ENCODE measurements around the gene MIGA1.
"Not testable (repeated sequence)": the region's sequence is repeated elsewhere in the genome, so short reads cannot be mapped to it uniquely, and the experiment has no call there.

The MIGA1 gene

DNA sequence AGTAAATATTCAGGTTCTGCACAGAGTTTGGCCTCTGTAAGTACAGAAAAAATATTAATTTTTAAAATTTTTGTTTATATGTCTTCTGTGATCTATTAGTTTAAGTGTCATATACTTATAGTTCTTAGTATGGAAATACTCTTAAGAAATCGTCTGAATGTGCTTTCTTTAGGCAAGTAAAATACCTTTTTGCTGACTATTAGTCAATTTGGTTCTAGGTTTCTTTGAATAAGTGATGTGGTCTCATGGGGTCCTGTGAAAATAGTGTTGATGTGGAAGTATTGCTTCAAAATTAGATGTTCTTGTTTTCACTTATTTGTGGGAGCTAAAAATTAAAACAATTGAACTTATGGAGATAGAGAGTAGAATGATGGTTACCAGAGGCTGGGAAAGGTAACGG is 23.9 kb downstream of the MIGA1 start:
- no peak for DNase-seq

DNA sequence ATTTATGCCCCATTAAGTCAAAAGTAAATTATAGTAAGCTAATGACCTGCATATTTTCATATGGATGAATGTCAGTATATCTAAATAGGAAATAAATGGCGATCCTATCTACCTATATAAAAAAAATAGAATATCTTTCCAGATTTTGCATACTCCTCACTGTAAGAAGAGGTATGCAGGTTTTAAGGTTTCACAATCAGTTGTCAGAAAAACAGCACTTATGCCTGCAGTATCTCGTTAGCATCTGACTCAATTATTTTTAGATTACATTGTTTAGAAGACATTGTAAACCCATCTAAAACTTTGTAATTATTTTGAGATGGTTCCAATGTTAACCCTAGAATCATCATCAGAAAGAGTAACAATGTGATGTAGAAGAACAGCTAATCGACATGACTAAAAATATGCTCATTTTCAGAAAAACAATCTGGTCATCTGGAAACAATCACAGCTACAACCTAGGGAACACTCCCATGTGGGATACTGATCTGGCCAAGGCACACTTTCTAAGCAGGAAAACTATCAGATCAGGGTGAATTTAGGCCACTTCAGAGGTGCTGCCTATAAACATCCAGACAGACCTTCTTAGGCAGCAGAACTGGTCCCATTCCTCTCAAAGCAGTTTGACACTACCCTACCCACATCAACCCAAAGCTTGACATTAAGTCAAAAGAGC is 30.5 kb downstream of the MIGA1 start:
- DNase-seq: not testable (repeated sequence)

DNA sequence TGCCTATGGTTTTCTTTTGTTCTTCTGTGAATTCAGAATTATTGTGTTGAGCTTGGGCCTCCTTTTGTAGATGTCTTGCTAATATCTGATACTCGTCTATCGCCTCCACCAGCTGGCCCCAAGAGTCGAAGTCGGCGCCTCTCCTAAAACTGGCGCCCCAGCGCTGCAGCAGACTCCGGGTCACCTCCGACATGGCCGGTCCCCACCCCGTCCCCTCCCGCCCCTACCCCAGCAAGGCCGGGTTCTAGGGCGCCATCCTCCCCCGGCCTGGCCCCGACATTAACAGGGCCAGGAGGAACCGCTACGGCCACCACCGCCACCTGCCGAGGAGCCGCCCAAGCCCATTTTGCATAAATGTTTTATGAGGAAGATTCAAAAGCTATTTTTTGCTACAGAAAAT is 32.1 kb downstream of the MIGA1 start:
- DNase-seq: not testable (repeated sequence)

DNA sequence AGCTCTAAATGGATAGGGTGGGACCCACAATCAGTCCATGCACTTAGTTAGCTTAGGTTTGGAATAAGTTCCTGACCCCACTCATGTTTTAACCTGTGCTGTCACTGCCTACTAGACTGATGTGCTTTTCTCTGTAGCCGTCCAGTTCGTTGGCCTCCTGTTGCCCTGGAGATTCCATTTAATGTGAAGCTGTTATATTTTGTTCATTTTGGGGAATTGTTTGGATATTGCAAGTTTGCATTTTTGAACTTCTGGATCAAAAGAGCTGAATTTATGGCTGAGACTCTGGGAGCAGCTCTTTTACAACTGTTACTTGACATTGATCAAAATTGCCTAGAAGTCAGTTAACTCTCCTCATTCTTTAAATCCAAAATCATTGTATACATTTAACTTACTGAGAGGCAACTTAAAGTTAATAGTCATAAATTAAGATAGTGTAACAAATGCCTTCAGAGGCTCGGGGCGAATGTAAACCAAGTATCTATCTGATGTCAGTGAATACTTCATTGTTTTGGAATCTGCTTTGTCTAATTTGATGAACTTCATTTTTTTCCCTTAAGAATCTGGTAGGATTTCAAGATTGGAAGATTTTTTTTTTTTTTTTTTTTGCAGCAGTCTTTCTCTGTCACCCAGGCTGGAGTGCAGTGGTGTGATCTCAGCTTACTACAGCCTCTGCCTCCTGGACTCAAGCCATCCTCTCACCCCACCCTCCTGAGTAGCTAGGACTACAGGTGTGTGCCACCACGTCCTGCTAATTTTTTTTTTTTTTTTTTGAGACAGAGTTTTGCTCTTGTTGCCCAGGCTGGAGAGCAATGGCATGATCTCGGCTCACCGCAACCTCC is 38.1 kb downstream of the MIGA1 start:
- no peak for DNase-seq

DNA sequence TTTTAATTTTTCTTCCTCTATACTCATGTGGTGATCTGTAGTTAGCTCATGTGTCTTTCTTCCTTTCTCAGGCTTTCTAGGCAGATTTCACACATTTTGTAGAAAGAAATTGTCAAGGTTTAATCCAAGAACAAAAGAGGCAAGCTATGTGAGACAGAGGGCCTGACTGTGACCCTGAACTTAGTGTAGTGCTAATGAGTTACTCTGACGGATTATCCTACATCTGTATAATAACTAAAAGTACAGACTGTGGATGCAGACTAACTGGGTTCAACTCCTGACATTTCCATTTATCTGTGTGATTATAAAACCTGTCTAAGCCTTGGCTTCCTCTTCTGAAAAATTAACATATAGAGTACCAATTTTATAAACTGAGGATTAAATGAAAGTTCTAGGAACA is 40.7 kb downstream of the MIGA1 start:
- DNase-seq: no peak

DNA sequence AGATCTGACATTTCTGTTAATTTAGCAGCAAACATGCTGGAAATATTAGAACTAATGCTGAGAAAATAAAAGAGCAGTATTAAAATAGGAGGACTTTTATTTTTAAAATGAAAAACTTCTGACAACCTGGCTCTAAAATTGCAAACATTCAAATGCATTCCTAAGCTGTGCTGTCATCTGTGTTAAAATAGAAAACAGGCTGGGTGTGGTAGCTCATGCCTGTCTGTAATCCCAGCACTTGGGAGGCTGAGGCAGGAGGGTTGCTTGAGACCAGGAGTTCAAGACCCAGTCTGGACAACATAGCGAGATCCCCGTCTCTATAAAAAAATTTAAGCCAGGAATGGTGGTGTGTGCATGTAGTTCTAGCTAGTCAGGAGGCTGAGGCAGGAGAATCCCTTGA is 44.6 kb downstream of the MIGA1 start:
- no peak for DNase-seq

DNA sequence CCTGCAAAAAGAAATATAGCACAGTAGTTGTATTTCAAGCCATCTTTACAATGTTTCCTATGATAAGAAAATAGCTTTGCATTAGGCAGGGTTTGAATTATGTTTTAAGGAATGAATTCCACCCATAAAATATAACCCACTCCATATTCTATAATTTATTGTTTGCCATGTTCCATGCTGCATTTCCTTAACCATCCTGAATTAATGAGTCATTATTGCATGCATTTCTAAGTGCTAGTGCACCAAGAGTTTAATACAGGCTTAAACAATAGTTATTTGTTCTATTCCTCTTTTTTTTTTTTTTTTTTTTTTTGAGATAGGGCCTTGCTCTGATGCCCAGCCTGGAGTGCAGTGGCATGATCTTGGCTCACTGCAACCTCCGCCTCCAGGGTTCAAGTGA is 45.2 kb downstream of the MIGA1 start:
- no peak for DNase-seq

DNA sequence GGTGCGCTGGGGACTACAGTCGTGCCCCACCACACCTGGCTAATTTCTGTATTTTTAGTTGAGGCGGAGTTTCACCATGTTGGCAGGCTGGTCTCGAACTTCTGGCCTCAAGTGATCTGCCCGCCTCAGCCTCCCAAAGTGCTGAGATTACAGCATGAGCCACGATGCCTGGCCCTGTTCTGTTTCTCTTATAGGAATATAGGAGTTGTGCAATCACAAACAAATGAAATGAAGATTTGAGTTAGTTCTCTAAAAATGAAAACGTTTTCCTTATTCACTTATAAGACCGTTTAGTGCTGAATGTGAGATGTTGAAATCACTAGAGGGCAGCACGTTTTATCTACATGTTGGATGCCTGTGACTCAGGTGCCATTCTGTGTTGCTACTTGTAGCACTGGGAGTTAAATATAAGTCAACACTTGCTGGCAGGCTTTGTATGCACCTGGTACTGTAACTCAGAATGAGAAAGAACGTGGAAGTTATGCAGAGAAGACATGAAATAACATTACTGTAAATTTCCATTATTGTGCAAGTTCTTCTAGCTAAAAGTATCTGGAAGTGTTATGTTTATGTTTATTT is 45.8 kb downstream of the MIGA1 start:
- DNase-seq: no peak

DNA sequence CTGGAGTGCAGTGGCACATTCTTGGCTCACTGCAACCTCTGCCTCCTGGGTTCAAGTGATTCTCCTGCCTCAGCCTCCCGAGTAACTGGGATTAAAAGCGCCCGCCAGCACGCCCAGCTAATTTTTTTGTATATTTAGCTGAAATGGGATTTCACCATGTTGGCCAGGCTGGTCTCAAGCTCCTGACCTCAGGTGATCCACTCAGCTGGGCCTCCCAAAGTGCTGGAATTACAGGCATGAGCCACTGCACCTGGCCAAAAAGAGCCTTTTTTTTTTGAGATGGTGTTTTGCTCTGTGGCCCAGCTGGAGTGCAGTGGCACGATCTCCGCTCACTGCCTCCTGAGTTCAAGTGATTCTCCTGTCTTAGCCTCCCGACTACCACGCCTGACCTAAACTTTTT is 47.4 kb downstream of the MIGA1 start:
- not testable (repeated sequence) for DNase-seq

DNA sequence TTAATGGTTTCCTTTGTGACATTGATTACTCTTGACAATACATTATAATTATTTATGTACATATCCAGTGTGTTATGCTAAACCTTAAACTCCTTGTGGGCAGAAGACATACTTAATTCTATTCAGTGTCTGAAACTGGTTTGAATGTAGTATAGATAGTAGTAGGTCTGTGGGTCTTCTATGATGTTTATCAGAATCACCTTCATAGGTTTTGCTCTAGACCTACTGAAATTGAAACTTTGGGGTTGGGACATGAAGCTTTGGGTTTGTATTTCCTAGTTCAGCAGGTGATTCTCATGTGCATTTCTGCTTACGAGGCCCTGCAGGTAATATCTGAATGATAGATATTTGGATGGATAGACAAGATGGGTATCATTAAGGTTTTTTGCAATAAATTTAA is 48.6 kb downstream of the MIGA1 start:
- no peak for DNase-seq

DNA sequence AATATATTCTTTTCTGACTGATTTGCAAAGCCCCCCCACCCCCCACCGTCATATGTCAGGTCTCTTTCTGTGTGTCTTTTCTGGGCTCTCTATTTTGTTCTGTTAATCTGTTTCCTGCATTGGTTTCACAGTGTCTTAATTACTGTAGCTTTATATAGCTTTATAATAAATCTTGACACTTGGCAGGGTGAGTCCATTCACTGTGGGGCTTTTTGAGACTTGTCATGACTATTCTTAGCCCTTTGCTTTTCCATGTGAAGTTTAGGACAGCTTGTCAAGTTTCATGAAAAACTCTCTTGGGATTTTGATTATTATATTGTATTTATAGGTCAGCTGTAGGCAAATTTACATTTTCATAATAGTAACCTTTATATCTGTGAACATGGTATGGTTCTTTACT is 50.4 kb downstream of the MIGA1 start:
- no peak for DNase-seq

DNA sequence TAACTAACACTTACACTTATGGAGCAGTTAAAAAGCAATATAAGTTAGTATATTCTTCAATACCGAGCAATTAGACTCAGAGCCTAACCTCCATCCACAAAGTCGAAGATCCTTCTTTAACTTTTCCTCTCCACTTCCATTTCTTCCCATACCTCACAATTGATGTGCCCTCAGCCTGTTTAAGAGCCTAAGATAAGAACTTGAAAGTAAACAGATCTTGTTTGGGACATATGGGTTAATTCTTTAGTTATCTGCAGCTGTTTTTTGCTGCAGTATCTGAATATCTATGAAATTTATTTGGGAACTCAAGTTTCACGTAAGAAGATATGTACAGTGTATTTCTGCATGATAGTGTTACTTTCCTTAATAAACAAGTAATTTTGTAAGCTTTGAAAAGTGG is 51.5 kb downstream of the MIGA1 start:
- DNase-seq: no peak

DNA sequence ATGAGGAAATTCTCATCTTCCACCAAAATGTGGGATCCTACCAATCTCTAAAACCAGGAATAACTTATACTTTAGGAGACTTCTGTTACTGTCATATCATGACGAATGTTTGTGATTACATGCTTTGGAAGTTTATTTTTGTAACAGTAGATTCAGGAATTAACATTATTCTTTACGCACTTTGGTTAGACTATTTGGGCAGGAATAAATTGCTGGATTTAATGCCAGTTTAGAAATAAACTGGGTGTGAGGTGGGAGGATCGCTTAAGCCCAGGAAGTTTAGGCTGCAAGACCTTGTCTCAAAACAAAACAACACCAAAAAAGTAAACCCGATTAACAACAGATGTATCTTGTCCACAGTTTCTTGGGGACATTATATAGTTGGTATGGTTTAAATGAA is 52.1 kb downstream of the MIGA1 start:
- no peak for DNase-seq

DNA sequence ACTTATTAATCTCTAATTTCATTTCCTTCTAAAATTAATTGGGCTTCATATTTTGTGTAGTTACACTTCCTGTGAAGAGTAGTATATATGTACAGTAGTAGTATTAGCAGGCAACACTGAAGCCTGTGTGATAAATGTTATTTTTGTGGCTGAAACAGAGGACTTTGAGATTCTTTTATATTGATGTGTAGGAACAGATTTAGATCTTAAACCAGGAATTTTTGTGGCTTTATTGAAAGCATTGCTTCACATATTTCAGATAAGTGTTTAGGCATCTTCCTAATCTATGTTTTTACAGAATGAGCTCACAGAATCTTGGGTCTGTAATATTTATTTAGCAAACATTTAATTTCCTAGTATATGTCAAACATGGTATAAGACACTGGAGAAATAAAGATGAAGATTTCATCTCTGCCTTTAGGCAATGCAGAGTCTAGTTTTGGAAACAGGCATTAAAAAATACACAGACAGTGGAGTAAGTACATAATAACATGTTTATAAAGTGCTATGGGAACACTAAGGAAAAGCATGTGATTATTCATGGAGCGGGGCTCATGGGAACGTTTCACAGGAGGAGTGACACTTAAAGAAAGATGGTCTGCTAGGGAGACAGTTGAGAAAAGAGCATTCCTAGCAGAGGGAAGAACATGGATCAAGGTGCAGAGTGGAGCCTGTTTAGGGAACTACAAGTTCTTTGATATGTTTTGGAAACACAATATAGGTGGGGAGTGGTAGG is 52.7 kb downstream of the MIGA1 start:
- DNase-seq: no peak

DNA sequence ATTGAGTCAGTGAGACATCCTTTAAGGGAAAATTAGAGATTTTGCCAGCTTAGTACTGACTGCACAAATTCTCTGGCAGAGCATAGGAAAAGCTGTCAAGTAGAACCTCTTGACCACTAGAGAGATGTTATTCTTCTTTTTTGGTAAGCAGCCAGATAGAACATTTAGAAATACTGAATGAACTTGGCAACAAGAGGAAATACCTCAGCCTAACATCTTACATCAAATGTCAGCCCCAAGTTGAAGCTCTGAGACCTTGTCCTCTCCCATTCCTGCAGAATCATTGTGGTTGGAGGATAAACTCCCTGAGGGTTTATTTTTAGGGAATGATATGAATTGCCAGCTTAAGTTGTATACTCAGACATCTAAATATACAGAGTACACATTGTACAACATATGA is 53.5 kb downstream of the MIGA1 start:
- DNase-seq: no peak

DNA sequence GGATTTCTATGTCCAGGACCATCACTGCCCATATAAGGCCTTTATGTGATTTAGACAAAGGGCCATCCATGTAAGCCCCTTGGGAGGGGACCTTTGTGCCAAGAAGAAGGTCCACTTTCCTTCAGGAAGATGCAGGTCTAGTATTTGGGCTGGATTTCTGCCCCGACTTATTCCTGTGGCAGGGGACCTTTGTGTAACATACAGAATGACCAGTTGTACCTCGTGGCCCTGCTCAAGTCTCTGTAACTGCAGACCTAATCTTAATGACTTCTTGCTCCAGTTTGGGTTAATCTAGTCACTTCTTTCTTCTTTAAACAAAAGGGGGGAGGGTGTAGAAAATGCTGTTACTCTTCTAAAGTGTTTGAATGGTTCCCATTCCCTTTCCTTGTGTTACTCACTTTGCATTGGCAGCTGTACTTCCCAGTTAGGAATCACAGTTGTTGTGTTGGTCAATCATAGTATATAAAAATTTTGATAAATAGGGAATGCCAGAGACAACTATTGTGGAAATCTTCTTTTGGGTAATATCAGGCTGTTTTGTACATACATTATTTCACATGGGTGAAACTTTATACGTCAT is 54.2 kb downstream of the MIGA1 start:
- DNase-seq: no peak

DNA sequence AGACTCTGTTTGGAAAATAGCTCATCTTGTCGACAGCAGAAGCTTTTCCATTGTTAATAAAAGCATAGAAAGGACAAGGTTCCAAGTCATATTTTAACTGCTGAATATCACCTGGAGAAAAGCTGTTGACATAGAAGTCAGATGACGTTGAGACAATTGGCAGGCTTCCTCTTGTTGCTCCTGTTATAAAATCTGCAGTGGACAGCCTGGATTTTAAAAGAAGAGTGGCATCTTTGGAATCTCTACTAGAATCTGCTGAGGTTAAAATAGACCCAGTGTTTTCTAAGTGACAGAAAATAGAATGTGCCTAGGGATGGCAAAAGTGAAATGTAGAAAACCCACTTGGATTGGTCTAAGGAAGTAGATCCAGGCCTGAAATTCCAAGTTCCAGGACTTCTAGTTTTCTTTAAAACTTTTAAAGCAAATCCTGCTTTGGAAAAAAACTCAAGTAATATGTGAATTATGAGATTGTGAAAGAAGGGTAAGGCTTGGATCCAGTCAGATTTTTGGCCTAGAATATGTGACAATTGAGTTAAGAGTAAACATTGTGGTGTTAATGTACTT is 55.4 kb downstream of the MIGA1 start:
- no peak for DNase-seq

DNA sequence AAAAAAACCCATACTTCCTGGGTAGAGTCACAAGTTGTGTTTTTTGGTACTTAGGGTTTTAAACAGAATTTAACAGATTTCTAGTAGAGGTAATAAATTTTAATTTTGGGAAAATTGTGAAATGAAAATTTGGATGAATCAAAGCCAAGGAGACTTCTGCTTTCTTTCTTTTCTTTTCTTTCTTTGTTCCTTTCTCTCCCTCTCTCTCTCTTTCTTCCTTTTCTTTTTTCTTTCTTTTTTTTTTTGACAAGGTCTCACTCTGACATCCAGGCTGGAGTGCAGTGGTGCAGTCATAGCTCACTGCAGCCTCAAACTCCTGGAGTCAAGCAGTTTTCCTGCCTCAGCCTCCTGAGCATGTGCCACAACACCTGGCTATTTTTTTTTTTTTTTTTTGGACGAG is 62.1 kb downstream of the MIGA1 start:
- no peak for DNase-seq

DNA sequence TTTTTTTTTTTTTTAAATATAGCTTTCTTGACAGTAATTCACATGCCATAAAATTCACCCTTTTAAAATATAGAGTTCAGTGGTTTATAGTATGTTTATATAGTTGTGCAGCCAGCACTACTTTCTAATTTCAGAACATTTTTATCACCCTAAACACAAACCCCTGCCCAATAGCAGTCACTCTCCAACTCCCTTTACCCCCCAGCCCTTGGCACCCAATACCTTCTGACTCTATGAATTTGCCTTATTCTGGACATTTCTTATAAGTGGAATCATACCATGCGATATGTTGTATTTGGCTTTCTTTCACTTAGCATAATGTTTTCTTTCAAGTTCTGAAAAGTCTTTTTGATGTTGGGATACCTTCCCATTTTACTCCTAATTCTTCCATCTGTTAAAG is 66.5 kb downstream of the MIGA1 start:
- DNase-seq: no peak

DNA sequence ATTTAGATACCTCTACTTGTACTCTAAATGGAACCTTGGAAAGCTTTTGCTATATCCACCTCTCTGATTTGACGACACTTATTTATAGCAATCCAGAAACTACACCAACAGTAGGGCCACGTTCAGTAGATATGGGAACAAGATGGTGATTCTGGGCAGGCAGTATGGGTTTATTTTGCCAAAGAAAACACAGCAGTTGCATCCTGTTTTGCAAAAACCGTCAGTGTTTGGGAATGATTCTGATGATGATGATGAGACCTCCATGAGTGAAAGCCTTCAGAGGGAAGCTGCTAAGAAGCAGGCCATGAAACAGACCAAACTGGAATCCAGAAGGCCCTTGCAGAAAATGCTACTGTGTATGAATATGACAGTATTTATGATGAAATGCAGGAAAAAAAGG is 67.5 kb downstream of the MIGA1 start:
- no peak for DNase-seq

DNA sequence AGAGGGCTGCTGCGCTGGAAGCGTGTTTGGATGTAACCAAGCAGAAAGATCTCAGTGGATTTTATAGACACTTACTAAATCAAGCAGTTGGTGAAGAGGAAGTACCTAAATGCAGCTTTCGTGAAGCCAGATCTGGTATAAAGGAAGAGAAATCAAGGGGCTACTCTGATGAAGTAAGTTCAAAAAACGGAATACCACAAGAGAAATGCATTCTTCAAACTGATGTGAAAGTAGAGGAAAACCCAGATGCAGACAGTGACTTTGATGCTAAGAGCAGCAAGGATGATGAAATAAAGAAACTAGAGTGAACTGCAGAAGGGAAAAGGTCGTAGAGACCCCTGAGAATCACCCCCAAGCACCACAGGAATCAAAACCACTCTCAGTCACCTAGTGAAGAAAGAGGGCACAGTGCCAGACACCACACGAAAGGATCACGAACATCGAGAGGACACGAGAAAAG is 68.2 kb downstream of the MIGA1 start:
- DNase-seq: no peak

DNA sequence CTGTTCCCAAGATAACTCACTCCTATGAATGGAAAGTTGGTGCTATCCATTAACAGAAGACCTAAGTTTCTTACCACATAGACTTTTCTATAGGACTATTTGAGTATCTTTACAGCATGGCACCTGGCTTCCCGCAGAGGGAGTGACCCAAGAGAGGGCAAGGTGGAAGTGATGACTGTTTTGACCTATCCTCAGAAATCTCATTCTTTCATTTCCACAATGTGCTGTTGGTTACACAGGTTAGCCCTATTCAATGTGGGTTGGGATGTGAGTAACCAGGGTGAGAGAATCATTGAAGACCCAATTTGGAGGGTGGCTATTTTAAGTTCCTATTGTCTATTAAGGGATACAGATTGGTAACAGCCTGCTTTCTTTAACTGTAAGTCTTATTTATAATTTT is 70.6 kb downstream of the MIGA1 start:
- no peak for DNase-seq

DNA sequence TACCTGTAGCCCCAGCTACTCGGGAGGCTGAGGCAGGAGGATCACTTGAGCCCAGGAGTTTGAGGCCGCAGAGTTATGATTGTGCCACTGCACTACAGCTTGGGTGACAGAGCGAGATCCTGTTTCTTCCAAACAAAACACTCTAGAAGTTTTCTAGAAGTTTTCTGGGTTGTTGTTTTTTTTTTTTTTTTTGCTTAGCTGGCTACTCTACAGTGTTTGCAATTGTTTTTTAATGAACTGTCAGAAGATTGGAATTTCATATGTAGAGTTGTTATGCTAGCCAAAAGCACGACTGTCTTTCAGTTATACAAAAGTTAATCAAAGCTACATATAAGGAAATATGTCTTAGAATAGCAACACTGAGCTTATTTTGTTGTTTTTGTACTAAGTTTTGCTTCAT is 78.1 kb downstream of the MIGA1 start:
- DNase-seq: no peak

Data from NCI-H2171 (cell line).